ENCODE measurements around the gene IL17D.
"Not testable (repeated sequence)": the region's sequence is repeated elsewhere in the genome, so short reads cannot be mapped to it uniquely, and the experiment has no call there.

The IL17D gene

DNA sequence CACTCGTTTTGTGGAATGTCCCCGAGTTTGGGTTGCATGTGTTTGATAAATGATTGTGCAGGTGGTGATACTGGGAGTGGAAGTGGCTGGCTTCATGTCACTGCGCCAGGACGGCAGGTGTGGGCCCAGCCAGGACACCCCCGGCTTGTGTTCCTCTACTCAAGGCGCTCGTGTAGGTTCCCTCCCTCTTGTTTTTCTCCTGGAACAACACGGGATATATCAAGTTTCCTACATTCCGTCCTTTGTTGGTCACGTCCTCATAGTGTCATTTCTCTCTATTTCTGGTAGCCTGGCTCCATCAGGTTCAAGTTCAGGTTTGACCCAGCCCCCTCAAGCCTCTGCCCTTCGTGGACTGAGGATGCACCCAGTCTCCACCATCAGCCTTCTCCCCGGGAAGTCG is 16.3 kb downstream of the IL17D start:
- DNase-seq, result peak in 1 of 14 donors; percentile 16

- no peak for DNase-seq
Observed at GRCh38 chr13:20720499-20720898, 17.0 kb downstream of the IL17D start.

DNA sequence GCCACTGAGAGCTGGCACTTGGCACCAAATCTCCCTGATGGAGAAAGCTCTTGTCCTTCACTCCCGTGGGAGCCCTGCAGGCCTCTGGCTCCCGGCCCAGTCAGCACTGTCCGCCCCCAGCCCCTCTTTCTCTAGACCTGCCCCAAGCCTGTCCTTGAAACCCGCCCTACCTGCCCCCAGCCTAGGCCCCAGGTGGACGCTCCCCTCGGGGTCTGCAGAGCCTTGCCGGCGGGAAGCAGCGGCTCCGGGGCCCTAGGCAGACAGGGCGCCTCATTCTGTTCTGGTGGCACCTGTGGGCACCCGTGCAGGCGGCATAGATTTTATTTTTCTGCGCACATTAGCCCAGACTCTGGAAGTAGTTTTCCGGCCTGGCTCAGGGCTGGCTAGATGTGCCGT is 17.6 kb downstream of the IL17D start:
- DNase-seq, result no peak

GRCh38 chr13:20721454-20722357 is 18.2 kb downstream of the IL17D start:
- peak in 1 of 14 donors; percentile 58 for DNase-seq

- no peak for DNase-seq
Observed at GRCh38 chr13:20727856-20728255, 24.4 kb downstream of the IL17D start.

- no peak for DNase-seq
Observed at GRCh38 chr13:20728579-20729311, 25.2 kb downstream of the IL17D start.

GRCh38 chr13:20729633-20730585 is 26.4 kb downstream of the IL17D start:
- no peak for DNase-seq

DNA sequence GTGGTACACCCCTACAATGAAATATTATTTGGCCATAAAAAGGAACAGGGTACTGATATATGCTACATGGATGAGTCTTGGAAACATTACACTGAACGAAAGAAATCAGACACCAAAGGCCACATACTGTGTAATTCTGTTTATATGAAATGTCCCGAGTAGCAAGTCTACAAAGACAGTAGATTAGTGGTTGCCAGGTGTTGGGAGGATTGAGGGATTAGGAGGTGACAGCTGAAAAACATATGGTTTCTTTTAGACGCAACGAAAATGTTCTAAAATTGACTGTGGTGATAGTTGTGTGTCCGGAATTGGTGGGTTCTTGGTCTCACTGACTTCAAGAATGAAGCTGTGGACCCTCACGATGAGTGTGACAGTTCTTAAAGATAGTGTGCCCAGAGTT is 35.1 kb downstream of the IL17D start:
- no peak for DNase-seq

DNA sequence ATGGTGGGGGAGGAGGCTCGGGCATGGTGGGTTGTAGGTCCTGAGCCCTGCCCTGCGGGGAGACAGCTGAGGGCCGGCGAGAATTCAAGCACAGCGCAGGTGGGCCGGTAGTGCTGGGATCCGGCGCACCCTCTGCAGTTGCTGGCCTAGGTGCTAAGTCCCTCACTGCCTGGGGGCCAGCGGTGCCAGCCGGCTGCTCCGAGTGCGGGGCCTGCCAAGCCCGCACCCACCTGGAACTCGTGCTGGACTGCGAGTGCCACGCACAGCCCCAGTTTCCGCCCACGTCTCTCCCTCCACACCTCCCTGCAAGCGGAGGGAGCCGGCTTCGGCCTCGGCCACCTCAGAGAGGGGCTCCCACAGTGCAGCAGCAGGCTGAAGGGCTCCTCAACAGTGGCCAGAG is 36.5 kb downstream of the IL17D start:
- no peak for DNase-seq

GRCh38 chr13:20743830-20744404 is 40.4 kb downstream of the IL17D start:
- not testable (repeated sequence) for DNase-seq

DNA sequence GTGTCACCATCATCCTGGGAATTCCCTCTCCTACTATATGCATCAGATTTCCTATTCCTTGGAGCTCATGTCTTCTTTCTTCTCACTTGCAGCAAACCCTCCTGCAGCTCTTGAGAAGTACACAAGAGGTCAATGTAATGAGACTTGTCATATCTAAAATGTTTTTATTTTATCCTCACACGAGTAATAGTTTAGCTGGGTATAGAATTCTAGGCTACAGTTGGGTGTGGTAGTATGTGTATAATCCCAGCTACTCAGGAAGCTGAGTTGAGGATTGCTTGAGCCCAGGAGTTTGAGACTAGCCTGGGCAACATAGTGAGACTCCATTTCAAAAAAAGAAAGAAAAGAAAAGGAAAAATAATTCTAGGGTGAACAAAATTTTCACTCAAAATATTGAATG is 45.9 kb downstream of the IL17D start:
- no peak for DNase-seq

- no peak for DNase-seq
Observed at GRCh38 chr13:20754009-20754408, 50.5 kb downstream of the IL17D start.

DNA sequence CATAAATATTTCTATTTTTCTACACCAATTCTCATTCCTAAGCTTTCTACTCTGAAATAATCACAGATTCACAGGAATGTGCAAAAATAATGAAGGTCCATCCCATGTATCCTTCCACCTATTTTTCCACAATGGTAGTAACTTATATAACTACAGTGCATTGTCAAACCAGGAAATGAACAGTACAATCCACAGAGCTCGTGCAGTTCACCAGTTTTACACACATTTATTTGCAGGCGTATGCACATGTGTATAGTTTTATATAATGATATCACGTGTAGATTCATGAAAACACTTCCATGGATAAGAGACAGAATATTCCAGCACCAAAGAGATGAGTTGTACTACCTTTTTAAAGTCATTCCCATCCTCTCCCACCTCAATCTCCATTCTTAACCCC is 57.4 kb downstream of the IL17D start:
- no peak for DNase-seq

DNA sequence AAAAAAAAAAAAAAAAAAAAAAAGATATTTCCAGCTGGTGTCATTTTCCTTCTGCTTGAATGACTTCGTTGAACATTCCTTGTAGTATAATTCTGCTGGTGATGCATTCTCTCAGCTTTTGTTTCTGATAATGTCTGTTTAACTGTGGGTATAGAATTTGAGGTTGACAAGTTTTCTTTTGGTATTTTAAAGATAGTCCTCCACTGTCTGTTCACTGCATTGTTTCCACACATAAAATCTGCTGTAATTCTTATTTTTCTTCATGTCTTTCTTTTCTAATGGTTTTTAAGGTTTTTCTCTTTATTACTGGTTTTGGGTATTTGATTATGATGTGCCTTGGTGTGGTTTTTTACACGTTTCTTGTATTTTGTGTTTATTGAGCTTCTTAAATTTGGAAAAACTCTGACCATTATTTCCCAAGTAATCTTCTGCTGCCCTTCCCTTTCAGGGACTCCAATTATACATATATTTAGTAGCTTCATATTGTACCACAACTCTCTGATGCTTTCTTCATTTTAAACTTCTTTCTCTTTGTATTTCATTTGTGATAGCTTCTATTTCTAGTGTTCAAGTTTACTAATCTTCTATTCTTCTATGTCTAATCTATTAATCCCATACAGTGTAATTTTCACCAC is 63.9 kb downstream of the IL17D start:
- DNase-seq, result no peak

DNA sequence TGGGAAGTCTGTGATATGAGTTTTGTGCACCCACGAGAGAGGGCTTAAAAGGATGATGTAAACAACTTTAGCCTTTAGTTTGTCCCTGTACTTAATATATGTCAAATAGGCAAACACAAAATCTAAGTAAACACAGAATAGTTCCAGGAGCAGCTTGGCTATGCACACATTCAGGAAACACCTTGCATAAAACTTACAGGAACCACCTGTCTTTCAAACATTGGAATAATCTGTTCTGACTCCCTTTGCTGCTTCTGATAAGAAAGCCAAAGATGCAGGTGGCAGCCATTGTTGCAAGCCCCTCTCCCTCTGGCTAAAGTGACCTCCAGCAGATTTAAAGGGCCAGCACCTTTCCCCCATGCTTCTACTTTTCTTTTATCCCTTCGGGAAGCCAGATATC is 65.6 kb downstream of the IL17D start:
- no peak for DNase-seq

DNA sequence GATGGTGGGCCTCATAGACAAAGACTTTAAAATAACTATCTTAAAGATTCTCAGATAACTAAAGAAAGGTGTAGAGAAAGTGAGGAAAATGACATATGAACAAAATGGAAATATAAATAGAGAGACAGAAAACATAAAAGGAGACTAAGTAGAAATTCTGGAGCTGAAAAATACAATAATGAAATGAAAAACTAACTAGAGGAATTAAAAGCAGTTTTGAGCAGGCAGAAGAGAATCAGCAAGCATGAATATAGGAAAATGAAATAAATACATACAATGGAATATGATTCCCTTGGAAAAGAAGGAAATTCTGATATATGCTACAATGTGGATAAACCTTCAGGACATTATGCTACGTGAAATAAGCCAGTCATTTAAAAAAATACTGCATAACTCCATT is 66.3 kb downstream of the IL17D start:
- DNase-seq, result no peak
